ENCODE measurements around the gene PATZ1. TPM values are rescaled to one million over a fixed set of nuclear protein-coding genes. Genes with fewer than 3 reads are reported as not detected.

Gene PATZ1
- polyA plus RNA-seq, 1 experiment = 9.9 TPM

GRCh38 chr22:31276426-31277167 lies 69.5 kb downstream of the PATZ1 start:
- no peak overlapping the region for H3K27ac ChIP-seq (ENCODE audit: low read depth, low read length)
- H3K4me3 ChIP-seq (ENCODE audit: low read depth, low read length) = no peak overlapping the region
- H3K27me3 ChIP-seq (ENCODE audit: control insufficient read depth, insufficient read depth, low read length) = no peaks in the 10 kb centered on the region
- CTCF ChIA-PET = no interaction called here
- H3K9me3 ChIP-seq (ENCODE audit: control insufficient read depth, insufficient read depth, low read length) = no peaks in the 10 kb centered on the region
- no peak for DNase-seq (ENCODE audit: low read depth, low spot score)
- TF ChIP-seq, protein P1, sequence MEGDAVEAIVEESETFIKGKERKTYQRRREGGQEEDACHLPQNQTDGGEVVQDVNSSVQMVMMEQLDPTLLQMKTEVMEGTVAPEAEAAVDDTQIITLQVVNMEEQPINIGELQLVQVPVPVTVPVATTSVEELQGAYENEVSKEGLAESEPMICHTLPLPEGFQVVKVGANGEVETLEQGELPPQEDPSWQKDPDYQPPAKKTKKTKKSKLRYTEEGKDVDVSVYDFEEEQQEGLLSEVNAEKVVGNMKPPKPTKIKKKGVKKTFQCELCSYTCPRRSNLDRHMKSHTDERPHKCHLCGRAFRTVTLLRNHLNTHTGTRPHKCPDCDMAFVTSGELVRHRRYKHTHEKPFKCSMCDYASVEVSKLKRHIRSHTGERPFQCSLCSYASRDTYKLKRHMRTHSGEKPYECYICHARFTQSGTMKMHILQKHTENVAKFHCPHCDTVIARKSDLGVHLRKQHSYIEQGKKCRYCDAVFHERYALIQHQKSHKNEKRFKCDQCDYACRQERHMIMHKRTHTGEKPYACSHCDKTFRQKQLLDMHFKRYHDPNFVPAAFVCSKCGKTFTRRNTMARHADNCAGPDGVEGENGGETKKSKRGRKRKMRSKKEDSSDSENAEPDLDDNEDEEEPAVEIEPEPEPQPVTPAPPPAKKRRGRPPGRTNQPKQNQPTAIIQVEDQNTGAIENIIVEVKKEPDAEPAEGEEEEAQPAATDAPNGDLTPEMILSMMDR (IDR thresholded peaks at IDR 0.05; ENCODE audit: low read depth, low read length) = no peak
- POLR2A ChIA-PET = interaction anchor here (1.0 kb wide), 1 partner anchor 14 kb away, joined by 3 read pairs; no protein-coding TSS in a partner anchor

Small RNA genes lying within 50 kb of the gene (small RNA-seq; reads per million reads assigned to genes)
- gene RNA5SP496 (ENCODE audit: insufficient read length, low read depth) = not detected
- gene RNU6-338P (ENCODE audit: insufficient read length, low read depth) = not detected

Other genes with a start within 250 kb of the PATZ1 start
- gene SELENOM, start 238.8 kb downstream of the PATZ1 start, polyA plus RNA-seq (2011; rRNA removed) = 89.0 and 153 TPM in 2 replicates
- 0.91 and 0.92 TPM in 2 replicates for gene INPP5J, start 223.4 kb downstream of the PATZ1 start, polyA plus RNA-seq (2011; rRNA removed)
- gene PLA2G3, start 205.8 kb downstream of the PATZ1 start, polyA plus RNA-seq (2011; rRNA removed) = 0.10 and 0.11 TPM in 2 replicates
- 57.3 and 59.4 TPM in 2 replicates for gene RNF185, start 186.2 kb downstream of the PATZ1 start, polyA plus RNA-seq (2011; rRNA removed)
- 5.0 and 9.0 TPM in 2 replicates for gene LIMK2, start 134.0 kb downstream of the PATZ1 start, polyA plus RNA-seq (2011; rRNA removed)
- gene PIK3IP1, start 53.9 kb downstream of the PATZ1 start, polyA plus RNA-seq (2011; rRNA removed) = 23.3 and 23.8 TPM in 2 replicates
- gene DRG1, start 53.3 kb upstream of the PATZ1 start, polyA plus RNA-seq (2011; rRNA removed) = 90.8 and 108 TPM in 2 replicates
- 21.0 and 21.4 TPM in 2 replicates for gene EIF4ENIF1, start 143.5 kb upstream of the PATZ1 start, polyA plus RNA-seq (2011; rRNA removed)
- gene SFI1, start 150.2 kb upstream of the PATZ1 start, polyA plus RNA-seq (2011; rRNA removed) = 4.0 and 4.1 TPM in 2 replicates